ENCODE results near the gene ARF3. TPM values are rescaled to one million over a fixed set of nuclear protein-coding genes. Genes with fewer than 3 reads are reported as not detected.

The ARF3 gene
- total RNA-seq, 1 donor from 2014 or later: 307 TPM

DNA sequence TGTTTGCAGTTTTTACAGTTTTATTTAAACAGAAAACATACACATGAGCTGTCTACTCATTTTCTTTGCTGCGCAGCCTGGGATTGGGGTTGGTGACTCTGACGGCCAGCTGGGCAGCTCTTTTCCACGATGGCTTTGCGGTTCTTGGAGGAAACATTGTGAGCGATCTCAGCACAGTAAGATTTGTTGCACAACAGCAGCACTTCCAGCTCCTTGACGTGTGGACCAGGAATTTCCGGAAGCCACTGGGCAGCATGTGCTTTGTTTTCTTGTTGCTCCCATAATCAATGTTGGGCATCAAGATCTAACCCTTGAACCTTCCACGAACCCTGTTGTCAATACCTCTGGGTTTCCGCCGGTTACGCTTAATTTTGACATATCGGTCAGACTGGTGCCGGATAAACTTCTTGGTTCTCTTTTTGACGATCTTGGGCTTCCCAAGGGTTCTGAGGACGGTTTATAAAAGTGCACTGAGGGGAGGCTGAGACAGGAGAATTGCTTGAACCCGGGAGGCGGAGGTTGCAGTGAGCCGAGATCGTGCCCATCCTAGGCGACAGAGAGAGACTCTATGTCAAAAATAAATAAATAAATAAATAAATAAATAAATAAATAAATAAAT, 53.8 kb downstream of the ARF3 start:
- DNase-seq (ENCODE audit: low spot score): no peak
- Mint-ChIP-seq H3K4me3 (ENCODE audit: unreplicated experiment) (no peak overlapping the region), H3K4me1 (ENCODE audit: unreplicated experiment) (peaks cover 3% of the 10 kb centered on the region), H3K9me3 (ENCODE audit: unreplicated experiment) (no peaks in the 10 kb centered on the region), H3K27ac (ENCODE audit: unreplicated experiment) (peak overlapping the region; percentile 5), H3K27me3 (ENCODE audit: unreplicated experiment) (peaks cover 3% of the 10 kb centered on the region), H3K36me3 (ENCODE audit: low read depth, unreplicated experiment) (no peaks in the 10 kb centered on the region)
- TF ChIP-seq, protein P1, sequence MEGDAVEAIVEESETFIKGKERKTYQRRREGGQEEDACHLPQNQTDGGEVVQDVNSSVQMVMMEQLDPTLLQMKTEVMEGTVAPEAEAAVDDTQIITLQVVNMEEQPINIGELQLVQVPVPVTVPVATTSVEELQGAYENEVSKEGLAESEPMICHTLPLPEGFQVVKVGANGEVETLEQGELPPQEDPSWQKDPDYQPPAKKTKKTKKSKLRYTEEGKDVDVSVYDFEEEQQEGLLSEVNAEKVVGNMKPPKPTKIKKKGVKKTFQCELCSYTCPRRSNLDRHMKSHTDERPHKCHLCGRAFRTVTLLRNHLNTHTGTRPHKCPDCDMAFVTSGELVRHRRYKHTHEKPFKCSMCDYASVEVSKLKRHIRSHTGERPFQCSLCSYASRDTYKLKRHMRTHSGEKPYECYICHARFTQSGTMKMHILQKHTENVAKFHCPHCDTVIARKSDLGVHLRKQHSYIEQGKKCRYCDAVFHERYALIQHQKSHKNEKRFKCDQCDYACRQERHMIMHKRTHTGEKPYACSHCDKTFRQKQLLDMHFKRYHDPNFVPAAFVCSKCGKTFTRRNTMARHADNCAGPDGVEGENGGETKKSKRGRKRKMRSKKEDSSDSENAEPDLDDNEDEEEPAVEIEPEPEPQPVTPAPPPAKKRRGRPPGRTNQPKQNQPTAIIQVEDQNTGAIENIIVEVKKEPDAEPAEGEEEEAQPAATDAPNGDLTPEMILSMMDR (IDR thresholded peaks at IDR 0.05; ENCODE audit: unreplicated experiment): no peak

DNA sequence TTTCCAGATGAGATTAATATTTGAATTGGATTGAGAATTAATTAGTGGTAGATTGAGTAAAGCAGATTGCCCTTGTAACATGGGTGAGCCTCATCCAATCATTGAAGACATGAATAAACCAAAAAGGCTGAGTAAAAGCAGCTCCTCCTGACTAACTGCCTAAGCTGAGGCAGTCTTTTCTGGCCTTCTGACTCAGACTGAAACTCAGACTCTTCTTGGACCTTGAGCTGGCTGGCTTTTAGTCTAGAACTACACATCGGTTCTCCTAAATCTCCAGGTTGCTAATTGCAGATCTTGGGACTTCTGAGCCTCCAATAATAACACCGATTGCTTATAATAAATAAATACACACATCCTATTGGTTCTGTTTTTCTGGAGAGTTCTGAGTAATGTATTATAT, 56.0 kb downstream of the ARF3 start:
- H3K4me3 Mint-ChIP-seq (ENCODE audit: unreplicated experiment): no peak overlapping the region
- no peak overlapping the region for H3K27ac Mint-ChIP-seq (ENCODE audit: unreplicated experiment)
- TF ChIP-seq, protein P1 (IDR thresholded peaks at IDR 0.05; ENCODE audit: unreplicated experiment): no peak
- H3K27me3 Mint-ChIP-seq (ENCODE audit: unreplicated experiment): no peaks in the 10 kb centered on the region
- no peaks in the 10 kb centered on the region for H3K9me3 Mint-ChIP-seq (ENCODE audit: unreplicated experiment)
- H3K36me3 Mint-ChIP-seq (ENCODE audit: low read depth, unreplicated experiment): no peaks in the 10 kb centered on the region
- H3K4me1 Mint-ChIP-seq (ENCODE audit: unreplicated experiment): peaks cover 3% of the 10 kb centered on the region
- DNase-seq (ENCODE audit: low spot score): no peak

DNA sequence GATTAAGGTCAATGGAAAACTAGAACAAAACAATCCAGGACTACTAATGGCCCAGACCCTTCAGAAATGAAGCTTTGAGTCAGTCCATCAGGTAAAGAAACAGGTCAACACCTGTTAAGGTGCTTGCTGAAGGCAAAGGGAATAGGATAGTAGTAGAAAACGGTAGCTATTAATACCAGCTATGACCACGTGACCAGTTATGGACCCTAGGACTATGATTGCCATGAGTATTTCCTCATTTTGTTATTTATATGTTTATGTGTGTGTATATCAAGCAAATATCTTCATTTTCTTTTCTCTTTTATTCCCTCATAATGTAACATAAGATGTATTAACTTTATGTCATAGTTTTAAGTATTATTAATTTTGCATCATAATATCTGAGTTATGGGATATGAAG, 57.6 kb downstream of the ARF3 start:
- no peak overlapping the region for H3K4me3 Mint-ChIP-seq (ENCODE audit: unreplicated experiment)
- no peaks in the 10 kb centered on the region for H3K9me3 Mint-ChIP-seq (ENCODE audit: unreplicated experiment)
- H3K27ac Mint-ChIP-seq (ENCODE audit: unreplicated experiment): no peak overlapping the region
- H3K4me1 Mint-ChIP-seq (ENCODE audit: unreplicated experiment): peaks cover 1% of the 10 kb centered on the region
- no peaks in the 10 kb centered on the region for H3K36me3 Mint-ChIP-seq (ENCODE audit: low read depth, unreplicated experiment)
- TF ChIP-seq, protein P1 (IDR thresholded peaks at IDR 0.05; ENCODE audit: unreplicated experiment): no peak
- no peaks in the 10 kb centered on the region for H3K27me3 Mint-ChIP-seq (ENCODE audit: unreplicated experiment)
- no peak for DNase-seq (ENCODE audit: low spot score)

DNA sequence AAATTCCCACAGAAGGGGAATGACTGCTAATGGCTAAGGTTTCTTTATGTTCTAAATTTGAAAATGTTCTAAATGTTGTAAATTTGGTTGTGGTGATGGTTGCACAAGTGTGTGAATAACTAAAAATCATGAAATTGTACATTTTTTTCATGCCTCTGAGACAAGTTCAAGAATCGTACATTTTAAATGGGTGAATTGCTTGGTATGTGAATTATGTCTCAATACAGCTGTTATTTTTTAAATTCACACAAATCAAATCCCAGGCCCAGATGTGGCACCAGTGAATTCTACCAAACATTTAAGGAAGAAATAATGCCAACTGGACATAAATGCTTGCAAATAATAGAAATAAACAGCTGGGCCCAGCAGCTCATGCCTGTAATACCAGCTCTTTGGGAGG, 63.0 kb downstream of the ARF3 start:
- H3K36me3 Mint-ChIP-seq (ENCODE audit: low read depth, unreplicated experiment): no peaks in the 10 kb centered on the region
- H3K27ac Mint-ChIP-seq (ENCODE audit: unreplicated experiment): no peak overlapping the region
- TF ChIP-seq, protein P1 (IDR thresholded peaks at IDR 0.05; ENCODE audit: unreplicated experiment): no peak
- DNase-seq (ENCODE audit: low spot score): no peak
- no peaks in the 10 kb centered on the region for H3K9me3 Mint-ChIP-seq (ENCODE audit: unreplicated experiment)
- H3K4me1 Mint-ChIP-seq (ENCODE audit: unreplicated experiment): no peaks in the 10 kb centered on the region
- peaks cover 9% of the 10 kb centered on the region for H3K27me3 Mint-ChIP-seq (ENCODE audit: unreplicated experiment)
- H3K4me3 Mint-ChIP-seq (ENCODE audit: unreplicated experiment): no peak overlapping the region

DNA sequence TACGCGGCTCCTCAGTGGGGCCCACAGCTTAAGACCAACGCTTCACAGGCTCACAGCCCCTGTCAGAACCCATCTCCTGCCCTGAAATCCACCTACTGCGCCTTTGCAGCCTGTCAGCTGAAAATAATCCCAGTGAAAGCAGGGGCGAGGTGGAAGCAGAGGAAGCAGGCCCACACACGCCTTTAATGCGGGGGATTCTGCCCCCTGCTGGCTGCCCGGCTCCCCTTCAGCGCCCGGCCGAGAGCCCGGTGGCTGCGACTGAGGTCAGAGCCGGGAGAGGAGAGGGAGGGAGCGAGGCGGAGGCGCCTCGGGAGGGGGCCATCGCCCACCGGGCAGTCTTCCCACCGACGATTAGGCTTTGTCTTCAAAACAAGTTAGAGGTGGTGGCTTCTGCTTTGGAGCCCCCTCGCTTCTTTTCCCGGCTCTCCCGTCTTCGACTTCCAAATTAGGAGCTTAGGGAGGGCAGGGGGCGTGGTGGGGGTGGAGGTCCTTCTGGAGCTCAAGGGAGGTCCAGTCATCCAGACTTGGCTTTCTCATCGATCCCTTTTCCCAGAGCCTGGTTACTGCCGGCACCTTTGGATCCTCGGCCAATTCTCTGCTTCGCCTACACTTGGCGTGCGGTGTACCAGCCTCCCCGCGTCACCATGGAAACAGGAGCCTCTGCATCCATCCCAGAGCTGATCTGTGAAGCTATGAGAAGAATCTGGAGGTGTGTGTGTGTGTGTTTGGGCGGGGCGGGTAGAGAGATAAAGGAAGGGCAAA, 66.4 kb downstream of the ARF3 start:
- Mint-ChIP-seq H3K27ac (ENCODE audit: unreplicated experiment) (no peak overlapping the region), H3K4me3 (ENCODE audit: unreplicated experiment) (peak overlapping the region; percentile 57), H3K27me3 (ENCODE audit: unreplicated experiment) (peaks cover 11% of the 10 kb centered on the region), H3K4me1 (ENCODE audit: unreplicated experiment) (no peaks in the 10 kb centered on the region), H3K36me3 (ENCODE audit: low read depth, unreplicated experiment) (peaks cover 2% of the 10 kb centered on the region), H3K9me3 (ENCODE audit: unreplicated experiment) (no peaks in the 10 kb centered on the region)
- TF ChIP-seq, protein P1 (IDR thresholded peaks at IDR 0.05; ENCODE audit: unreplicated experiment): peak; percentile 88
- peak; percentile 94 for DNase-seq (ENCODE audit: low spot score)

All from endothelial cell (in vitro differentiated cells).